ENCODE data around the gene DNAJC12. TPM values are rescaled to one million over a fixed set of nuclear protein-coding genes. Genes with fewer than 3 reads are reported as not detected.

DNAJC12 gene
- polyA plus RNA-seq, 1 of the 3 experiments (the other 2 are of a cell fraction) = 7.9 TPM

DNA sequence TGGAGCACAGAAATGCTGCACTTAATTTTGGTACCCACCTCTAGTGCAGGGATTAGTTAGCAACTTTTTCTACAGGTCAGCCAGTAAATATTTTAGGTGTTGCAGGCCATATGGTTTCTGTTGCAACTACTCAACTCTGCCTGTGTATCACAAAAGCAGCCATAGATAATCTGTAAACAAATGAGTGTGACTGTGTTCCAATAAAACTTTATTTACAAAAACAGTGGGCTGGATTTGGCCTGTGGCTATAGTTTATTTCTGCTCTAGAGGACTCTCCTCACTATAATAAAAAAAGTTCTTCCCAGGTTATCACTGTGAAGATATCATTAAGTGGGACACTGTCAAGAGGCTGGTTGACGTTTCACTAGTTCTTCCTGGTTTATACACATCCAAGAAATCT, 65.8 kb downstream of the DNAJC12 start:
- no peak for DNase-seq
- POLR2A ChIA-PET = no interaction called here
- no peaks in the 10 kb centered on the region for H3K27me3 ChIP-seq (ENCODE audit: insufficient read depth)
- H4K20me1 ChIP-seq (ENCODE audit: insufficient read depth) = no peaks in the 10 kb centered on the region
- no peaks in the 10 kb centered on the region for H3K79me2 ChIP-seq (ENCODE audit: insufficient read depth)
- no peak overlapping the region for H2AFZ ChIP-seq (ENCODE audit: low read depth)
- no peak overlapping the region for H3K4me2 ChIP-seq
- no peaks in the 10 kb centered on the region for H3K9me3 ChIP-seq
- no peak overlapping the region for H3K27ac ChIP-seq (ENCODE audit: low read depth in 2 of 2, low read length in 1 of 2)
- TF ChIP-seq MXI1 (IDR thresholded peaks at IDR 0.05; ENCODE audit: low read depth, low read length) (no peak), MEF2A (IDR thresholded peaks at IDR 0.05; ENCODE audit: borderline replicate concordance, low read depth) (no peak), SMC3 (IDR thresholded peaks at IDR 0.05; ENCODE audit: low read depth, low read length) (no peak), CHD2 (IDR thresholded peaks at IDR 0.05; ENCODE audit: low read length, partially characterized antibody) (no peak), ELF1 (IDR thresholded peaks at IDR 0.05) (no peak), GABPA (IDR thresholded peaks at IDR 0.05; ENCODE audit: low read depth) (no peak), NRF1 (IDR thresholded peaks at IDR 0.05; ENCODE audit: low read depth, low read length) (no peak), RFX5 (IDR thresholded peaks at IDR 0.05; ENCODE audit: low read length) (no peak), SIN3A (IDR thresholded peaks at IDR 0.05; ENCODE audit: borderline replicate concordance, low read depth, low read length) (no peak), EZH2phosphoT487 (IDR thresholded peaks at IDR 0.05; ENCODE audit: borderline replicate concordance, low read depth) (no peak), RAD21 (IDR thresholded peaks at IDR 0.05; ENCODE audit: low read length) (no peak)
- TF ChIP-seq, protein P1, sequence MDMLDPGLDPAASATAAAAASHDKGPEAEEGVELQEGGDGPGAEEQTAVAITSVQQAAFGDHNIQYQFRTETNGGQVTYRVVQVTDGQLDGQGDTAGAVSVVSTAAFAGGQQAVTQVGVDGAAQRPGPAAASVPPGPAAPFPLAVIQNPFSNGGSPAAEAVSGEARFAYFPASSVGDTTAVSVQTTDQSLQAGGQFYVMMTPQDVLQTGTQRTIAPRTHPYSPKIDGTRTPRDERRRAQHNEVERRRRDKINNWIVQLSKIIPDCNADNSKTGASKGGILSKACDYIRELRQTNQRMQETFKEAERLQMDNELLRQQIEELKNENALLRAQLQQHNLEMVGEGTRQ (IDR thresholded peaks at IDR 0.05; ENCODE audit: borderline replicate concordance, low read depth, low read length) = no peak
- TF ChIP-seq, protein P2, sequence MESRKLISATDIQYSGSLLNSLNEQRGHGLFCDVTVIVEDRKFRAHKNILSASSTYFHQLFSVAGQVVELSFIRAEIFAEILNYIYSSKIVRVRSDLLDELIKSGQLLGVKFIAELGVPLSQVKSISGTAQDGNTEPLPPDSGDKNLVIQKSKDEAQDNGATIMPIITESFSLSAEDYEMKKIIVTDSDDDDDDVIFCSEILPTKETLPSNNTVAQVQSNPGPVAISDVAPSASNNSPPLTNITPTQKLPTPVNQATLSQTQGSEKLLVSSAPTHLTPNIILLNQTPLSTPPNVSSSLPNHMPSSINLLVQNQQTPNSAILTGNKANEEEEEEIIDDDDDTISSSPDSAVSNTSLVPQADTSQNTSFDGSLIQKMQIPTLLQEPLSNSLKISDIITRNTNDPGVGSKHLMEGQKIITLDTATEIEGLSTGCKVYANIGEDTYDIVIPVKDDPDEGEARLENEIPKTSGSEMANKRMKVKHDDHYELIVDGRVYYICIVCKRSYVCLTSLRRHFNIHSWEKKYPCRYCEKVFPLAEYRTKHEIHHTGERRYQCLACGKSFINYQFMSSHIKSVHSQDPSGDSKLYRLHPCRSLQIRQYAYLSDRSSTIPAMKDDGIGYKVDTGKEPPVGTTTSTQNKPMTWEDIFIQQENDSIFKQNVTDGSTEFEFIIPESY (IDR thresholded peaks at IDR 0.05; ENCODE audit: borderline replicate concordance, low read depth) = no peak
- TF ChIP-seq, protein P3, sequence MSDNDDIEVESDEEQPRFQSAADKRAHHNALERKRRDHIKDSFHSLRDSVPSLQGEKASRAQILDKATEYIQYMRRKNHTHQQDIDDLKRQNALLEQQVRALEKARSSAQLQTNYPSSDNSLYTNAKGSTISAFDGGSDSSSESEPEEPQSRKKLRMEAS (IDR thresholded peaks at IDR 0.05; ENCODE audit: low read depth) = no peak
- no peak overlapping the region for H3K9ac ChIP-seq
- CTCF ChIA-PET = interaction anchor here (7.0 kb wide), 1 partner anchor 6 kb away, joined by 70 read pairs; no protein-coding TSS in a partner anchor
- no peaks in the 10 kb centered on the region for H3K4me1 ChIP-seq (ENCODE audit: control insufficient read depth in 1 of 2, insufficient read depth in 2 of 2, low read depth in 1 of 2, low read length in 1 of 2)
- H3K4me3 ChIP-seq (ENCODE audit: low read depth in 2 of 2, low read length in 1 of 2) = no peak overlapping the region
- H3K9me2 ChIP-seq = no peaks in the 10 kb centered on the region
- 50% methylated on average over 1 of the region's 1 CpG for WGBS (ENCODE audit: low lambda C conversion rate)
- H3F3A ChIP-seq (replicated peaks; ENCODE audit: insufficient read depth) = no peaks in the 10 kb centered on the region
- no peaks in the 10 kb centered on the region for H3K36me3 ChIP-seq (replicated peaks in 1 of 2; ENCODE audit: control insufficient read depth in 1 of 2, insufficient read depth in 2 of 2, low read length in 1 of 2)

DNA sequence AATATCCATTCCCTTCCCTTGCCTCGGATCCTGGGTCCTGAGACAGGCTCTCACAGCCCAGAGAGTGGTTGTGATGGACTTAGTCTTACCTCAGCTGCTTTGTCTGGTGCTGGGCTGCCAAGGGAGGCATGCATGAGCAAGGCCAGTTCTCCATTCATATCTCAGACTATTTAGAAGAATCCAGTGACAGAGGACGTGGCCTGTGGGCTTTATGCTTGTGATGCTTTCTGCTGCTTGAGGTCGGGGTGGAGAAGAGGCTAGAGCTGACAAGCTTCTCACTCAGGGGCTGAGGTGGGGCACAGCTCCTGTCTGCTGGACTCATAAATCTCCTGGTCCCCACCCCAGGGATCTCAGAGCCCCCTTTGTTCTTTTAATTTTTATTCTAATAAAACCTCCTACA, 66.8 kb downstream of the DNAJC12 start:
- Histone ChIP-seq H3K27ac (ENCODE audit: low read depth in 2 of 2, low read length in 1 of 2) (no peak overlapping the region), H3F3A (replicated peaks; ENCODE audit: insufficient read depth) (no peaks in the 10 kb centered on the region), H3K79me2 (ENCODE audit: insufficient read depth) (no peaks in the 10 kb centered on the region), H3K9me3 (no peaks in the 10 kb centered on the region), H3K4me3 (ENCODE audit: low read depth in 2 of 2, low read length in 1 of 2) (no peak overlapping the region), H3K9ac (no peak overlapping the region), H3K4me2 (no peak overlapping the region), H2AFZ (ENCODE audit: low read depth) (no peak overlapping the region), H3K36me3 (replicated peaks in 1 of 2; ENCODE audit: control insufficient read depth in 1 of 2, insufficient read depth in 2 of 2, low read length in 1 of 2) (no peaks in the 10 kb centered on the region), H4K20me1 (ENCODE audit: insufficient read depth) (no peaks in the 10 kb centered on the region), H3K9me2 (no peaks in the 10 kb centered on the region), H3K4me1 (ENCODE audit: control insufficient read depth in 1 of 2, insufficient read depth in 2 of 2, low read depth in 1 of 2, low read length in 1 of 2) (no peaks in the 10 kb centered on the region), H3K27me3 (ENCODE audit: insufficient read depth) (no peaks in the 10 kb centered on the region)
- DNase-seq = no peak
- WGBS (ENCODE audit: low lambda C conversion rate) = 33% methylated on average over 3 of the region's 3 CpGs
- CTCF ChIA-PET = interaction anchor here (1.0 to 7.0 kb wide), 5 partner anchors 7 to 110 kb away, joined by 3 to 70 read pairs (median 4); no protein-coding TSS in a partner anchor
- POLR2A ChIA-PET = no interaction called here
- TF ChIP-seq RCOR1 (IDR thresholded peaks at IDR 0.05; ENCODE audit: low read length) (no peak), SIN3A (IDR thresholded peaks at IDR 0.05; ENCODE audit: borderline replicate concordance, low read depth, low read length) (no peak), YY1 (IDR thresholded peaks at IDR 0.05; ENCODE audit: low read depth) (no peak), NRF1 (IDR thresholded peaks at IDR 0.05; ENCODE audit: low read depth, low read length) (no peak), MXI1 (IDR thresholded peaks at IDR 0.05; ENCODE audit: low read depth, low read length) (no peak), TAF1 (IDR thresholded peaks at IDR 0.05; ENCODE audit: borderline replicate concordance, low read depth, low read length) (no peak), FOSL2 (IDR thresholded peaks at IDR 0.05; ENCODE audit: borderline replicate concordance, low read depth) (no peak), TCF12 (IDR thresholded peaks at IDR 0.05) (no peak), NFIC (IDR thresholded peaks at IDR 0.05; ENCODE audit: borderline replicate concordance) (no peak), RFX5 (IDR thresholded peaks at IDR 0.05; ENCODE audit: low read length) (no peak), RAD21 (IDR thresholded peaks at IDR 0.05; ENCODE audit: low read length) (no peak), SMC3 (IDR thresholded peaks at IDR 0.05; ENCODE audit: low read depth, low read length) (no peak), FOXM1 (IDR thresholded peaks at IDR 0.05; ENCODE audit: low read depth) (no peak)
- TF ChIP-seq, protein P4, sequence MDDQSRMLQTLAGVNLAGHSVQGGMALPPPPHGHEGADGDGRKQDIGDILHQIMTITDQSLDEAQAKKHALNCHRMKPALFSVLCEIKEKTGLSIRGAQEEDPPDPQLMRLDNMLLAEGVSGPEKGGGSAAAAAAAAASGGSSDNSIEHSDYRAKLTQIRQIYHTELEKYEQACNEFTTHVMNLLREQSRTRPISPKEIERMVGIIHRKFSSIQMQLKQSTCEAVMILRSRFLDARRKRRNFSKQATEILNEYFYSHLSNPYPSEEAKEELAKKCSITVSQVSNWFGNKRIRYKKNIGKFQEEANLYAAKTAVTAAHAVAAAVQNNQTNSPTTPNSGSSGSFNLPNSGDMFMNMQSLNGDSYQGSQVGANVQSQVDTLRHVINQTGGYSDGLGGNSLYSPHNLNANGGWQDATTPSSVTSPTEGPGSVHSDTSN (IDR thresholded peaks at IDR 0.05) = no peak
- TF ChIP-seq, protein P2 (IDR thresholded peaks at IDR 0.05; ENCODE audit: borderline replicate concordance, low read depth) = no peak
